GM06990 (cell line): Measurements from ENCODE around the gene DDX42.
A peak's percentile ranks its signal among the peaks of the same experiment; 100 is the strongest.

Source experiments
- DNase-seq: peaks from one replicate; pipeline ENCODE4 v3.0.0-alpha.2; 2011; ENCODE audit not compliant: insufficient read length; ENCODE audit errors: extremely low read depth
- H3K27me3 ChIP-seq: replicated peaks from 2 replicates; pipeline ENCODE4 v1.6.0; 2011; ENCODE audit warnings: low read length; ENCODE audit not compliant: control insufficient read depth, insufficient read depth
- H3K36me3 ChIP-seq: 2 replicates; pipeline ENCODE4 v1.5.1; 2011; ENCODE audit warnings: low read length; ENCODE audit not compliant: control insufficient read depth, insufficient read depth
- H3K4me3 ChIP-seq: replicated peaks from 2 replicates; pipeline ENCODE4 v1.5.1; 2011; ENCODE audit warnings: low read depth, mild to moderate bottlenecking, control low read depth, low read length
- TF ChIP-seq, protein P1 (sequence below): IDR thresholded peaks from 2 replicates; pipeline ENCODE4 v1.5.1; 2011; ENCODE audit warnings: low read length, control low read depth, mild to moderate bottlenecking, inconsistent platforms; ENCODE audit not compliant: insufficient read depth, poor library complexity, severe bottlenecking

Gene DDX42

DNA sequence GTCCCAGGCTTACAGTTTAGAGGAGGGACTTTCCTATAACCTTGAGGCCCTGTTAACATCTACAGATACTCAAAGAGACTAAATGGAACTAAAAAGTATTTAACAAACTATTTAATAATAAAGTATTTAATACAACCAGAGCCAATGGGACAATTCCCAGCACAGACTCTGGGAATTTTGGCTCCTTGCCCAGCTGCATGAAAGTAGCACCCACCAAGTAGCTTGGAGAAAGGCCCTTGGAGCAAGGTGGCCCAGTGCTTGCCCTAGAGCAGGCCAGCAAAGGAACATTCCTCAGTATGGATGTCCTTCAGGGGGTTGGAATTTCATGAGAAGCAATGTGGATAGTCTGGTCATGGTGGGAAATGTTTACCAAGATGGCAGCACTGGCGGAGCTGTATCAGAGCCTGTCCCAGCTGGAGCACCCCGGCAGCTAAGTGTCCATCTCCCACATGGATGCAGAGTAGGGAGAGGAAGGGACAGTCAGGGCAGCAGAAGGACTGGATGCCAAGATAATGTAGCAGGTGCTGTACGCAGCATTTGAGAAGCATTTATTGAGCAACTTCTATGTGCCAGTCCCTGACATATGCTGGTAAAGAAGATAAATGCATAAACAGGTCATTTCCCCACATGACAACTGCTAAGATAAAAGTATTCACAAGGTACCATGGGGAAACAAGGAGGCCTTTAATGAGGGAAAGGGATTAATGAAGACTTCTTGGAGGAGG is 73.7 kb downstream of the DDX42 start:
- no peaks in the 10 kb centered on the region for H3K27me3 ChIP-seq
- DNase-seq: no peak

DNA sequence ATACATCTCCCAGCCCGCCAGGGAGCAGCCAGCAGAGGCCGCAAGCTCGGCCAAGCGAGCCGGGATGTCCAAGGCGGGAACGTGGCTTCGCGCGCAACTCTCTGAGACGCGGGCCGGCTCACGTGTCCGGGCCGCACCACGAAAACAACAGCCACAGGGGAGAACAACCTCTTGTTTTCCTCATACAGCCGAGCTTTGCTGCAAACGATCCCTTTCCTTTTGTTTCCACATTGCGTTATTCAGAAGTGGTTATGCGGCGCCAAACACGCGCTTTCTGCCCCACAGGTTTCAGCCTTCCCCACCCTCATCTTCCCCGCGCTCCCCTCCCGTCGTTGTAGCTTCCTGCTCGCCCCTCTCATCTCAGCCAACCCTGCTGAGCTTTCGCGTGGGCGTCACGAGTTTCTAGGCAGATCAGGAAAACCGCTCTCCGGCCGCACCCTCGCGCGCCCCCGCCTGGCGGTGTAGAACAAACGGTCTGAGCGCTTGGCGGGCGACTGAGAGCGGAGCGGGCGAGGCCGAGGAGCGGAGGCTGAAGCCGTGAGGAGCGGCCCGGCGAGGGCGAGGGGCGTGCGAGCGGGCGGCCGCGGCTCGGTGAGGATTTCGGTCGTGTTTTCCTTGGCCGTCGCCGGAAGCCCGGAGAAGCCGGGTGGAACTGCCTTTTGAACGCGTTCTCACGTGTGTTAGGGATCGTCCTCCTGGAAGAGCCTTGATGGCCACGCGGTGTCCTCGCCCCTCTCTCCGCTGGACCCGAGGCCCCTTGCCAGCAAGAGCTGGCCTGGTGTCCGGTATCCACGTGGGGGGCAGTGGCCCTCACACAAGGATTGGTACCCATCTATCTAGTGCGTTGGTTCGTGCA is 75.1 kb downstream of the DDX42 start:
- no peaks in the 10 kb centered on the region for H3K36me3 ChIP-seq
- DNase-seq: peak; percentile 93
- no peaks in the 10 kb centered on the region for H3K27me3 ChIP-seq
- H3K4me3 ChIP-seq: peak overlapping the region; percentile 41
- TF ChIP-seq, protein P1, sequence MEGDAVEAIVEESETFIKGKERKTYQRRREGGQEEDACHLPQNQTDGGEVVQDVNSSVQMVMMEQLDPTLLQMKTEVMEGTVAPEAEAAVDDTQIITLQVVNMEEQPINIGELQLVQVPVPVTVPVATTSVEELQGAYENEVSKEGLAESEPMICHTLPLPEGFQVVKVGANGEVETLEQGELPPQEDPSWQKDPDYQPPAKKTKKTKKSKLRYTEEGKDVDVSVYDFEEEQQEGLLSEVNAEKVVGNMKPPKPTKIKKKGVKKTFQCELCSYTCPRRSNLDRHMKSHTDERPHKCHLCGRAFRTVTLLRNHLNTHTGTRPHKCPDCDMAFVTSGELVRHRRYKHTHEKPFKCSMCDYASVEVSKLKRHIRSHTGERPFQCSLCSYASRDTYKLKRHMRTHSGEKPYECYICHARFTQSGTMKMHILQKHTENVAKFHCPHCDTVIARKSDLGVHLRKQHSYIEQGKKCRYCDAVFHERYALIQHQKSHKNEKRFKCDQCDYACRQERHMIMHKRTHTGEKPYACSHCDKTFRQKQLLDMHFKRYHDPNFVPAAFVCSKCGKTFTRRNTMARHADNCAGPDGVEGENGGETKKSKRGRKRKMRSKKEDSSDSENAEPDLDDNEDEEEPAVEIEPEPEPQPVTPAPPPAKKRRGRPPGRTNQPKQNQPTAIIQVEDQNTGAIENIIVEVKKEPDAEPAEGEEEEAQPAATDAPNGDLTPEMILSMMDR: peak; percentile 73

More for the DNA sequence above, 73.7 kb downstream of the DDX42 start:
- H3K4me3 ChIP-seq: no peak overlapping the region
- no peaks in the 10 kb centered on the region for H3K36me3 ChIP-seq
- TF ChIP-seq, protein P1: no peak

DNA sequence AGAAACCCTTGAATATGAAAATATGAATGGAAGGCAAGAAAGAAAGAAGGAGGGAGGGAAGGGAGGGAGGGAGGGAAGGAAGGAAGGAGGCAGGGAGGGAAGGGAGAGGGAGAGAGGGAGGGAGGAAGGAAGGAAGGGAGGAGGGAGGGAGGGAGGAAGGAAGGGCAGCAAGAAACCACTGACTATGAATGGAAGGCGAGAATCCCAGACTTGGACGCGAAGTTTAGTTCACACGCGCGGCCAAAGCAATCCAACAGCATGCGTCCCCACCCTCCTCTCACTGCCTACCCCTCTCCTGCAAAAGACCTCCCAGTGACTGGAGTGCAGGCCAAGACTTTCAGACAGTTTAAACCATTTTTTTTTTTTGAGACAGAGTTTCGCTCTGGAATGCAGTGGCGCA is 76.4 kb downstream of the DDX42 start:
- Histone ChIP-seq H3K36me3 (no peaks in the 10 kb centered on the region), H3K4me3 (no peak overlapping the region), H3K27me3 (no peaks in the 10 kb centered on the region)
- no peak for DNase-seq
- TF ChIP-seq, protein P1: no peak

- no peak for DNase-seq
- Histone ChIP-seq H3K27me3 (no peaks in the 10 kb centered on the region; the same call in 1 of the 2 replicates), H3K4me3 (no peak overlapping the region), H3K36me3 (no peaks in the 10 kb centered on the region)
- TF ChIP-seq, protein P1: no peak
Observed at GRCh38 chr17:63853260-63853659, 79.3 kb downstream of the DDX42 start.

DNA sequence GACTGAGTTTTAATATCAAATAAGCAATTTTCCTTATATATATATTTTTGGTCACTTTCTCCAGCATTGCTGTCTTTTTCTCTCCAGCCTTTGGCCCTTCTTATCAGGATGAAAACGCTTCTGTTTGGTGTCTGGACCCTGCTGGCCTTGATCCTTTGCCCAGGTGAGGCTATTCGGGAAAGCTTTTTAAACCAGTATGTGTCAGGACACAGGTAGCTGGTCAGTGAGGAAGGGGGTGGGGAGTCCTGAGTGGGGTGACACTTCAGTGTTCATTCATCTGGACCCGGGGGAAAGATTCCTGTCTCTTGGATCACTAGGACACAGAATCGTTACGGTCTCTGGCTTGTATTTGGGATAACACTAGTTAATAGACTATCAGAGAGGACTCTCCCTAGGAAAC is 80.7 kb downstream of the DDX42 start:
- no peak for DNase-seq
- H3K36me3 ChIP-seq: no peaks in the 10 kb centered on the region
- peaks cover 3% of the 10 kb centered on the region; the same call in 1 of the 2 replicates for H3K27me3 ChIP-seq
- H3K4me3 ChIP-seq: no peak overlapping the region
- TF ChIP-seq, protein P1: no peak
